ENCODE results near the gene OPCML.

DNA sequence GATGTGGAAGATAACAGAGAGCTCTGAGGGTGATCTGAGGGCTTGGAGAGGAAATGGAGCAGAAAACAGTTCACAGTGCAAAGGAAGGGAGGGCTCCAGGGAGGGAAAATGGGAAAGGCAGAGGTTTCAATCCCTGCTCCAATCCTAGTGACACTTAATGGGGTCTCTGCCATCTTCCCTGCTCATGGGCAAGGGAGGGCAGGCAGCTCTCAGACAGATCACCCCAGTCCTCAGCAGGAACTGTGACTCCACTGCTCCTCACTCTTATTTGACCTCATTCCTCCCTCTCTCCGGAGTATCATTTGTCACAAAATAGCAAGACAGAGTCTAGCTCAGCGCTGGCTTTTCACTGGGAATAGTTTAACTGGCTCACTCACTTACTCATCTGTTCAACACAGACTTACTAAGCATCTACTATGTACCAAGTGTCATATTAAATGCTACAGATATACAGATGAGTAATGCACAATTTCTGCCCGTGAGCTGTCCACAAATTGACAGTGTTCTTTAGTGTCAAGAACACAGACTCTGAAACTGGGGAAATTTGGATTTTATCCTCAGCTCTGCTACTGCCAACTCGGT, 817.4 kb downstream of the OPCML start:
- TF ChIP-seq, protein P1, sequence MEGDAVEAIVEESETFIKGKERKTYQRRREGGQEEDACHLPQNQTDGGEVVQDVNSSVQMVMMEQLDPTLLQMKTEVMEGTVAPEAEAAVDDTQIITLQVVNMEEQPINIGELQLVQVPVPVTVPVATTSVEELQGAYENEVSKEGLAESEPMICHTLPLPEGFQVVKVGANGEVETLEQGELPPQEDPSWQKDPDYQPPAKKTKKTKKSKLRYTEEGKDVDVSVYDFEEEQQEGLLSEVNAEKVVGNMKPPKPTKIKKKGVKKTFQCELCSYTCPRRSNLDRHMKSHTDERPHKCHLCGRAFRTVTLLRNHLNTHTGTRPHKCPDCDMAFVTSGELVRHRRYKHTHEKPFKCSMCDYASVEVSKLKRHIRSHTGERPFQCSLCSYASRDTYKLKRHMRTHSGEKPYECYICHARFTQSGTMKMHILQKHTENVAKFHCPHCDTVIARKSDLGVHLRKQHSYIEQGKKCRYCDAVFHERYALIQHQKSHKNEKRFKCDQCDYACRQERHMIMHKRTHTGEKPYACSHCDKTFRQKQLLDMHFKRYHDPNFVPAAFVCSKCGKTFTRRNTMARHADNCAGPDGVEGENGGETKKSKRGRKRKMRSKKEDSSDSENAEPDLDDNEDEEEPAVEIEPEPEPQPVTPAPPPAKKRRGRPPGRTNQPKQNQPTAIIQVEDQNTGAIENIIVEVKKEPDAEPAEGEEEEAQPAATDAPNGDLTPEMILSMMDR (IDR thresholded peaks at IDR 0.05), result no peak
- TF ChIP-seq SIN3A (IDR thresholded peaks at IDR 0.05; ENCODE audit: borderline replicate concordance, insufficient read depth, low read depth, low read length), result no peak
- TF ChIP-seq, protein P2, sequence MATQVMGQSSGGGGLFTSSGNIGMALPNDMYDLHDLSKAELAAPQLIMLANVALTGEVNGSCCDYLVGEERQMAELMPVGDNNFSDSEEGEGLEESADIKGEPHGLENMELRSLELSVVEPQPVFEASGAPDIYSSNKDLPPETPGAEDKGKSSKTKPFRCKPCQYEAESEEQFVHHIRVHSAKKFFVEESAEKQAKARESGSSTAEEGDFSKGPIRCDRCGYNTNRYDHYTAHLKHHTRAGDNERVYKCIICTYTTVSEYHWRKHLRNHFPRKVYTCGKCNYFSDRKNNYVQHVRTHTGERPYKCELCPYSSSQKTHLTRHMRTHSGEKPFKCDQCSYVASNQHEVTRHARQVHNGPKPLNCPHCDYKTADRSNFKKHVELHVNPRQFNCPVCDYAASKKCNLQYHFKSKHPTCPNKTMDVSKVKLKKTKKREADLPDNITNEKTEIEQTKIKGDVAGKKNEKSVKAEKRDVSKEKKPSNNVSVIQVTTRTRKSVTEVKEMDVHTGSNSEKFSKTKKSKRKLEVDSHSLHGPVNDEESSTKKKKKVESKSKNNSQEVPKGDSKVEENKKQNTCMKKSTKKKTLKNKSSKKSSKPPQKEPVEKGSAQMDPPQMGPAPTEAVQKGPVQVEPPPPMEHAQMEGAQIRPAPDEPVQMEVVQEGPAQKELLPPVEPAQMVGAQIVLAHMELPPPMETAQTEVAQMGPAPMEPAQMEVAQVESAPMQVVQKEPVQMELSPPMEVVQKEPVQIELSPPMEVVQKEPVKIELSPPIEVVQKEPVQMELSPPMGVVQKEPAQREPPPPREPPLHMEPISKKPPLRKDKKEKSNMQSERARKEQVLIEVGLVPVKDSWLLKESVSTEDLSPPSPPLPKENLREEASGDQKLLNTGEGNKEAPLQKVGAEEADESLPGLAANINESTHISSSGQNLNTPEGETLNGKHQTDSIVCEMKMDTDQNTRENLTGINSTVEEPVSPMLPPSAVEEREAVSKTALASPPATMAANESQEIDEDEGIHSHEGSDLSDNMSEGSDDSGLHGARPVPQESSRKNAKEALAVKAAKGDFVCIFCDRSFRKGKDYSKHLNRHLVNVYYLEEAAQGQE (IDR thresholded peaks at IDR 0.05; ENCODE audit: insufficient read depth in 1 of 2, low read depth in 2 of 2, low read length in 1 of 2), result no peak
